GM03348 (cell line): Measurements from ENCODE around the gene ANKRD22.

Source experiments
- DNase-seq: peaks from one replicate; pipeline ENCODE4 v3.0.0; 2012; ENCODE audit warnings: low spot score

ANKRD22 gene

DNA sequence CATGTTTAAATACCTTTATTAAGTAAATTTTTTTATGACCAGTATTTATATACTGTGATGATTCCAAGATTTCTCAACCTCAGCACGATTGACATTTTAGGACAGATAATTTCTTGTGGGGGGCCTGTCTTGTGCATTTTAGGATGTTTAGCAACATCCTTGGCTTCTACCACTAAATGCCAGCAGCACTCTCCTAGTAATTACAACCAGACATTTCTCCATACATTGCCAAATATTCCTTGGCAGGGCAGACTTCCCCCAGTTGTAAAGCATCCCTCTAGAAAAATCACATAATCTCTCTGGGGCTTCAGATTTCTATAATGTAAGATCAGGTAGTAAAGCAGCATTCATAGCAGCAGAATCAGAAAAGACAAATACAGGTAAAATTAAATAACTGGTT lies 56.9 kb downstream of the ANKRD22 start:
- peak; percentile 27 for DNase-seq

DNA sequence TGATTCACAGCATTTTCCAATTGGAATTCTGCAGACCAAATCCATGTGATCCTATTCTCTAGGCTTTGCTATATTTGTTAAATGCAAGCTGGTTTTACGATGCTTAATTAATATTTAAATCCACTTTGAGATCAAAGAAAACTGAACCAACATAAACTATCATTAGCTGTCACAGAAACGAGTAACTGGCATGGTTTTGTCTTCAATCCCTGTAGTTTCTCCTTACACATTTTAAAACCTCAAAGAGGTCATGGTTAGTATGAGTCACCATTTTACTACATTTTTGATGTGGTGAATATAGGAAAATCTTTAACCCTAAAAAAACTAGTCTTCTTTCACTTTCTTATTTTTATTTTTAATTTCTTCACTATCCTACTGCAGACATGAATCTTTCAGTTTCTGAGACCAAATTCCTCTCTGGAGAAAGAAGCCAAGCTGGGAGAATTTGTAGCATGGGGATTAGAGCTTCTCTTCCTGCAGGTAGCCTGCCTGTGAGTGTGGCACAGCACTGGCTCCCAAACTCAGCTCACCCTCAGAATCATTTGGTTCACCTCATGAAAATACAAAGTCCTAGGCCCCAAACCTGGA lies 57.8 kb downstream of the ANKRD22 start:
- peak; percentile 10 for DNase-seq

DNA sequence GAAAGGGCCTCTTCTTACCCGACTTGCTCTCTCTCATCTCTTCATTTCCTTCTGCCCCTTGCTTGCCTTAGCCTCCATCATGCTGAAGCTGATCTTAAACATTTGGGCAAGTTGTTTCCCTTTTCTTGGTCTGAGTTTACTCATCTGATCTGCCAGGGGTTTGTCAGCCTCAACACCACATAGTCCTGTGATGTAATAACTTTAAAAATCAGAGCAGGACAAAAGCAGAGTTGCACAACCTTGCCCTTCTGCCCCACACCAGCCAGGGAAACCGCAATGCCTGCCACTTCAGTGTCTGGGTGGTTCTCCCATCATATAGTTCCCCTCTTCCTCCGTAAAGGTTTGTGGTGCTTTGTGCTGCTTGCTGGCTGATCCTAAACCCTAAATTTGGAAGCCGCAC lies 59.0 kb downstream of the ANKRD22 start:
- peak; percentile 11 for DNase-seq

DNA sequence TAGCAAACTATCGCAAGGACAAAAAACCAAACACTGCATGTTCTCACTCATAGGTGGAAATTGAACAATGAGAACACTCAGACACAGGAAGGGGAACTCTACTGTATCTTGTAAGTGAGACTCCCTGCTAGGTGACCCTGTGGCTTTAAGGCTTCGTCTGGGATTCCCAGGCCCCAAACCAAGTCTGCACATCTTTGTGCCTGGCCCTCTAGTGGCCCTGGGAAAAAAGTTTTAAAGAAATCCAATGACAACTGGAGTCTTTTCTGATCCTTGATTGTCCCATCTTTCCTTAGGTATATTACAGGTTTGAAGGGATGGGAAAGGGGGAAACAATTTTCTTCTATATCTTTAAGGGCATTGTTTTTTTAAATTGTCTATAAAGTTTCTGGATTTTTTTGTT lies 59.7 kb downstream of the ANKRD22 start:
- DNase-seq: peak; percentile 37

DNA sequence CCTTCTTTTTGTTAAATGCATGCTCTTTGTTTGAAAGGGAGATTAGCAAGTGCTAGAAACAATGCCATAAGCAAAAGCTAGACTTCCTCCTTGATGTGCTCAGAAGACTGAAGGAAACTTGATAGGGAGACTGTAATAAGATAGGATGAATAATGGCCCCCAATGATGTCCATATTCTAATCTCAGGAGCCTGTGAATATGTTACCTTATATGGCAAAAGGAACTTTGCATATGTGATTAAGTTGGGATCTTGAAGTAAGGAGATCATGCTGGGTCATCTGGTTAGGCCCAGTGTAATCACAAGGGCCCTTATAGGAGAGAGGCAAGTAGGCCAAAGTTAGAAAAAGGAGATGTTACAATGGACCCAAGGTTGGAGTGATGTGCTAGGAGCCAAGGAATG lies 62.7 kb downstream of the ANKRD22 start:
- DNase-seq: no peak

DNA sequence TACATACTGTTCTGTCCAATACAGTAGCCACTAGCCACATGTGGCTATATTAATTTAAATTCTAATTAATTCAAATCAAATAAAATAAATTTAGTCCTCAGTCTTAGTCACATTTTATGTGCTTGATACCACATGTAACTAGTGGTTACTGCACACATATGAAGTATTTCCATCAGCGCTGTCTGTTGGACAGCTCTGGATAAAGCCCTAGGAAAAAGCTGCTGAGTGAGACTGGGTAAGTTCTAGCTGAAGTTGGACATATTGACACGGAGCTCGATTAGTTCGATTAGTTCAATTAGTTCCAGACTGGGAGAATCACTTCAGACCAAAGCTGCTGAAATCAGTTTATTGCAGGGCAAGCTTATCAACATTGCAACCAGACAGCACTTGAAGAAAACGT lies 64.2 kb downstream of the ANKRD22 start:
- DNase-seq: no peak

DNA sequence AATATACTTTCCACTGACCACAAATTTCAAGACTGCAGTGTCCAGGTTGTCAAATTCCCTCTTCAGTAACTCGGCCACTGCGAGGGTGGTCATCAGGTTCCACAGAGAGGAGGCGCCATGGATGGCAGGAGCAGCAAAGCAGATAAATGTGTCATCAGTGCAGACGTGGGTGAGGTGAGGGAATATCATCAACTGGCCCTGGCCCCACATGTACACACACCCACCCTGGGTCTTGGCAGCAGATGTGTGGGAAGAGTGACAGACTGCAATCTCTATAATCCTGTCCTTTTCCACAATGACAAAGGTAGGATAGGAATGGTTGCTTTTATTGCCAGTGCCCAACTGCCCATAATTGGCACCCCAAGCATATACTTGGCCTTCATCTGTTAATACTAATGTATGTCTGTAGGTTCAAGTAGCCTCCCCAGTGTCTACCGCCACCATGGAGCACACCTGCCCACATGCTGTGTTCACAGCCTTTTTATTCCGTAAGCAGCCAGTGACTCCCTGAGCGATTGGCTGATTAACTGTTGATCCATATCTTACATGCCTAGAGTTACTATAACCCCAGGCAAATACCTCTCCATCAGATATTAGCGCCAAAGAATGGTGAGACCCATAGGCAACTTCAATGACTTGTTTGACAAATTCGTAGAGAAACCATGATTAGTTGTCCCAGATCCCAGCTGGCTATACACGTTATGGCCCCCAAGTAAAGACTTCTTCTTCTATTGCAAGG lies 65.4 kb downstream of the ANKRD22 start:
- DNase-seq: no peak

DNA sequence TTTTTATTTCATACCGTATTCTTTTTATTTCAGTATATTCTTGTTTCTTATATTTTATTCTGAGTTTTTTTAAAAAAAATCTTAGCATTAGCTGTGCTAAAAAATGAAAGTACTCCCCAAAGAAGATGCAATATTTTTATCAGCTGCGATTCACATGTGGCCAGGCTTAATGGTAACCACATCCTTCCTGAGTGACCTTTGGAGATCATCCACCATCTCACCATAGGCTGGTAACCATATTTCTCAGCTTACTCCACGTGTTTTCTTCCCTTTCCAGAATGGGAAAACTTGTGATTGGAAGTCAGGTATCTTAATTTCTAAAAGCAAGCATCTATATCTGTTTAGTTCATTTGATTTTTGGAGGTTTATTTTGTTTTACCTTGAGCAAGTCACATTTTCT lies 67.9 kb downstream of the ANKRD22 start:
- peak; percentile 19 for DNase-seq

DNA sequence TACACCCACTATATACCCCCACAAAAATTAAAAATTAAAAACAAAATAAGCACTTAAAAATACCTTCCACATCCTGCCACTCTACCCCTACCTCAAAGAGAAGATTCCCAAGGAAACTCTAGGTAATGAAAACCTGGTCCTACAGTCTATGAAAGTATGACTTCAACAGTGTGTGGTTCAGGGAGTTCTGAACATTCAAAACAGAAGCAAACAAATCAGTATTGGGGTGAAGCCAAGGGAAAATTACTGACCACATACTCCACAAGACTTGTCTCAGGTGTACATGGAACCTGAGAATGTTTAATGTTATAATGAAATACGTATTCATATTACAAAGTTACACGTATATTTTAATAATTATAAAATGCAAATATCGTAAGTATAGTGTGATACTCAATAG lies 69.4 kb downstream of the ANKRD22 start:
- no peak for DNase-seq

DNA sequence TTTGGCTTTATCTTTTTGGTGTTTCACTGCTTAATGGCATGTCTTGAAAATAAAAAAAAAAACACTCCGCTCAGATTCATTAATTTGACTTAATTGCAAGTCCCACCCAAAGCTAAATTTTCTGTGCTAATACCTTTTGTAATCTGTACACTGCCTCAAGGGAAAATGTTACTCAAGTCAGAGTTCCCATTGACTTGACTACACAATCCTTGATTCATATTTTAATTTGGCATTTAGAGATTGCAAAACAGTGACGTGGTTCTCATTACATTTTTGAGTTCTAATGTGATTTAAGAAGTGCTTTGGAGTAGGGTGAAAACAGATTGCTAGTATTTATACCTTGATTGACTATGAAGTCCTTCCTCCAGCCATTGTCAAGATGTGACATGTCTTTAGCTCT lies 70.4 kb downstream of the ANKRD22 start:
- DNase-seq: no peak
